Sigmoid colon (tissue), 7 donors: ENCODE measurements around the gene HMGCS1. TPM values are rescaled to one million over a fixed set of nuclear protein-coding genes. Genes with fewer than 3 reads are reported as not detected.
"Not testable (repeated sequence)": the region's sequence is repeated elsewhere in the genome, so short reads cannot be mapped to it uniquely, and the experiment has no call there.

ENCODE experiments used
- DNase-seq: peaks from one replicate; pipeline ENCODE4 v3.0.0-alpha.2; 2019
- H3K27ac ChIP-seq, 4 donors: fragments of 200-600 bp; sonication (generic); one replicate each; pipeline ENCODE4 v1.5.1; 2016 to 2019; ENCODE audit warnings: mild to moderate bottlenecking in 1 of 4
- H3K27me3 ChIP-seq, 3 donors: fragments of 200-600 bp; sonication (generic); one replicate each; pipeline ENCODE4 v1.5.1; 2019; ENCODE audit warnings: mild to moderate bottlenecking in 1 of 3
- H3K36me3 ChIP-seq, 4 donors: fragments of 200-600 bp; sonication (generic); one replicate each; pipeline ENCODE4 v1.5.1; 2016 to 2019
- H3K4me1 ChIP-seq, 4 donors: fragments of 200-600 bp; sonication (generic); one replicate each; pipeline ENCODE4 v1.5.1; 2017 to 2019
- H3K4me3 ChIP-seq, 4 donors: fragments of 200-600 bp; sonication (generic); one replicate each; pipeline ENCODE4 v1.5.1; 2017 to 2019; ENCODE audit warnings: mild to moderate bottlenecking in 2 of 4, moderate library complexity in 1 of 4
- H3K9me3 ChIP-seq, 4 donors: fragments of 200-600 bp in 3 of 4; sonication (generic) in 3 of 4; one replicate each; pipeline versions ENCODE4 v1.5.1 to v1.6.1; 2013 to 2019
- EP300 ChIP-seq, 4 donors: sonication (generic); formaldehyde crosslinking; IDR thresholded peaks; one replicate each; pipeline ENCODE4 v1.6.1; 2017; ENCODE audit warnings: antibody characterized with exemption in 4 of 4
- POLR2A ChIP-seq, 2 donors: fragments of 450-650 bp; IDR thresholded peaks; one replicate each; pipeline ENCODE4 v1.6.1; 2016; ENCODE audit warnings: antibody characterized with exemption in 2 of 2, mild to moderate bottlenecking in 2 of 2, moderate library complexity in 2 of 2
- POLR2AphosphoS5 ChIP-seq, 4 donors: sonication (generic); formaldehyde crosslinking; IDR thresholded peaks; one replicate each; pipeline ENCODE4 v1.6.1; 2017; ENCODE audit warnings: antibody characterized with exemption in 4 of 4
- WGBS, 2 donors: extraction: QIAGEN DNeasy Blood & Tissue Kit; methylation state at CpG; one replicate each; pipeline ENCODE4 v1.1.7; 2013; 5-methylcytosine and 5-hydroxymethylcytosine counted together
- intact Hi-C: fragments of 100-400 bp; cut with DNase I; formaldehyde crosslinking; loops from one replicate; pipeline ENCODE4 v1.15.1; 2023
- polyA plus RNA-seq, 3 donors: library from polyadenylated mRNA; stranded (reverse); fragments of 200-250 nt; gene quantifications; one replicate each; pipeline ENCODE4 v1.2.3, GENCODE V29; 2013
- total RNA-seq, 4 donors: library from RNA; depleted of rRNA; stranded (reverse); fragments of >200 nt; gene quantifications; one replicate each; pipeline ENCODE4 v1.1.0, GENCODE V29; 2016
- TF ChIP-seq, protein P1 (sequence below), 4 experiments: fragments of 450-650 bp in 3 of 4; fragments of 200-600 bp in 1 of 4; IDR thresholded peaks; one replicate each; pipeline ENCODE4 v1.5.1; 2016 to 2019; ENCODE audit warnings: antibody characterized with exemption in 4 of 4, mild to moderate bottlenecking in 3 of 4, moderate library complexity in 2 of 4
- donor health status: healthy with polysubstance abuse.
- donor health status: Bipolar disorder and iron deficiency.
- donor health status: healthy.

Gene HMGCS1
- total and polyA plus RNA-seq, 7 donors, result 13.0 to 132 (median 20.7) TPM

DNA sequence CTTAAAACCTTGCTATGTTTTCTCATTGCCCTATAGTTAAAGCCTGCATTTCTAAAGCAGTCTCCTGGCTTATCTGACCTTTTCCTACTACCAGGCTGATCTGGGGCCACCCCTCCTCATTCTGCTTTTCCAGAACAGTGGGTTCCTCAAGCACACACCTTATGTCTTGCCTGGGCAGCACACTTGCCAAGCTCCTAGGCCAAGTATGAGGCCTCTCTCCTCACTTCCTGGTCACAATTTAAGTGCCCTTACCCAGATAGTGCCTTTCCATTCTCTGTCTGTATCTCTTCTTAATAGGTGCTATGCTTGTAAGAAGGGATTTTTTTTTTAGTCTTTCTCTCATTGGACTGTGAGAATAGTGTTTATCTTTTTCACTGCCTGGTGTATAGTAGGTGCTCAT lies 39.7 kb downstream of the HMGCS1 start:
- DNase-seq, result no peak
- intact Hi-C loops, result no loop called here
- Histone ChIP-seq H3K4me1 (no peaks in the 10 kb centered on the region), H3K27me3 (no peaks in the 10 kb centered on the region), H3K27ac (no peak overlapping the region), H3K9me3 (peaks cover 0 to 3% (median 0%) of the 10 kb centered on the region in 4 donors), H3K4me3 (no peak overlapping the region), H3K36me3 (no peaks in the 10 kb centered on the region)
- no peak for TF ChIP-seq POLR2A (IDR thresholded peaks at IDR 0.05)
- TF ChIP-seq, protein P1, sequence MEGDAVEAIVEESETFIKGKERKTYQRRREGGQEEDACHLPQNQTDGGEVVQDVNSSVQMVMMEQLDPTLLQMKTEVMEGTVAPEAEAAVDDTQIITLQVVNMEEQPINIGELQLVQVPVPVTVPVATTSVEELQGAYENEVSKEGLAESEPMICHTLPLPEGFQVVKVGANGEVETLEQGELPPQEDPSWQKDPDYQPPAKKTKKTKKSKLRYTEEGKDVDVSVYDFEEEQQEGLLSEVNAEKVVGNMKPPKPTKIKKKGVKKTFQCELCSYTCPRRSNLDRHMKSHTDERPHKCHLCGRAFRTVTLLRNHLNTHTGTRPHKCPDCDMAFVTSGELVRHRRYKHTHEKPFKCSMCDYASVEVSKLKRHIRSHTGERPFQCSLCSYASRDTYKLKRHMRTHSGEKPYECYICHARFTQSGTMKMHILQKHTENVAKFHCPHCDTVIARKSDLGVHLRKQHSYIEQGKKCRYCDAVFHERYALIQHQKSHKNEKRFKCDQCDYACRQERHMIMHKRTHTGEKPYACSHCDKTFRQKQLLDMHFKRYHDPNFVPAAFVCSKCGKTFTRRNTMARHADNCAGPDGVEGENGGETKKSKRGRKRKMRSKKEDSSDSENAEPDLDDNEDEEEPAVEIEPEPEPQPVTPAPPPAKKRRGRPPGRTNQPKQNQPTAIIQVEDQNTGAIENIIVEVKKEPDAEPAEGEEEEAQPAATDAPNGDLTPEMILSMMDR (IDR thresholded peaks at IDR 0.05), result no peak
- no peak for TF ChIP-seq POLR2AphosphoS5 (IDR thresholded peaks at IDR 0.05)
- TF ChIP-seq EP300 (IDR thresholded peaks at IDR 0.05), result no peak

DNA sequence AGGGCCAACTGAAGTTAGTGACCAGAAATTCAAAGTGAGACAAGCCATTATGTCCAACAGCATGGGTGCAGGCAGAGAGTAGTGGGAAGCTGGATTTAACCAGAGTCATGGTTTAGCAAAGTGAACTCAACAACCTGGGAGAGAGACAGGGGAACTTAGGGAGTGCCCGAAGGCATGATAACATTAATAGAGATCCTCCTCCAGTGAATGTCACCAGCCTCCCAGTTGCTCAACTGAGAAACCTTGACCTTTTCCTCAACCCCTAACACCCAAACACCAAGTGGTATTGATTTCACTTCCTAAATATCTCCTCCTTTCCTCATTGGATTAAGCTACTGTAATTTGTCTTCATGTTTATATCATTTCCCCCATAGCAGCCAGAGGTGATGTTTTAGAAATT lies 42.6 kb downstream of the HMGCS1 start:
- H3K4me3 ChIP-seq, result no peak overlapping the region
- H3K9me3 ChIP-seq, result peaks cover 0 to 3% (median 0%) of the 10 kb centered on the region in 4 donors
- H3K4me1 ChIP-seq, result no peaks in the 10 kb centered on the region
- TF ChIP-seq, protein P1 (IDR thresholded peaks at IDR 0.05), result no peak
- TF ChIP-seq POLR2AphosphoS5 (IDR thresholded peaks at IDR 0.05), result no peak
- no peak overlapping the region for H3K27ac ChIP-seq
- WGBS, 2 donors, result 83 to 91% methylated on average over 1 of the region's 1 CpG
- no peak for DNase-seq
- H3K27me3 ChIP-seq, result no peaks in the 10 kb centered on the region
- intact Hi-C loops, result no loop called here
- H3K36me3 ChIP-seq, result no peaks in the 10 kb centered on the region

DNA sequence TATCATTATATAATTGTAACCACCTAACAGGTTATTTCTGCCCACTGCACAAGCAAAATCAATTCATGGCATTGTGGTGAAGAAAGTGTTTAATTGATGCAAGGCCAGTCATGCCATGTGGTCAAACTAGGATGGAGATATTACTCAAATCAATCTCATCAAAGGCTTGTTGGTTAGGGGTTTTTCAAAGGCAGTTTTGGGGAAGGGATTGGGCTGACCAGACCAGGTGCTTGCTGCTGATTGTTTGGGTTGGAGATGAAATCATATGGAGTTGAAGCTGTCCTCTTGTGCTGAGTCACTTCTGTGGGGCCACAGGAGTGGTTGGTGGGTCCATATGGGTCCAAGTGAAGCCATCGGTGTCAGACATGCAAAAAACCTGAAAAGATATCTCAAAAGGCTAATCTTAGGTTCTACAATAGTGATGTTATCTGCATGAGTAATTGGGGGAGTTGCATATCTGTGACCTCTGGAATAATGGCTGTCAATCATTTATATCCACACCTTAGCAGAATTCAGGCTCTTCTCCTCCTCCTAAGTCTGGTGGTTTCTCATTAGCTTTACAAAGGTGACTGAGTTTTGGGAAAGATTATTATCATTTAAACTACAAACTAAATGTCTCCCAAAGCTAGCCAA lies 44.9 kb downstream of the HMGCS1 start:
- H3K36me3 ChIP-seq, result no peaks in the 10 kb centered on the region
- H3K27ac ChIP-seq, result no peak overlapping the region
- DNase-seq, result no peak
- 89 to 96% methylated on average over 1 of the region's 1 CpG for WGBS, 2 donors
- H3K4me1 ChIP-seq, result no peaks in the 10 kb centered on the region
- H3K9me3 ChIP-seq, result peaks cover 0 to 3% (median 0%) of the 10 kb centered on the region in 4 donors
- intact Hi-C loops, result no loop called here
- TF ChIP-seq, protein P1 (IDR thresholded peaks at IDR 0.05), result no peak
- no peak for TF ChIP-seq POLR2A (IDR thresholded peaks at IDR 0.05)
- TF ChIP-seq POLR2AphosphoS5 (IDR thresholded peaks at IDR 0.05), result no peak
- TF ChIP-seq EP300 (IDR thresholded peaks at IDR 0.05), result no peak
- H3K4me3 ChIP-seq, result no peak overlapping the region
- no peaks in the 10 kb centered on the region for H3K27me3 ChIP-seq

DNA sequence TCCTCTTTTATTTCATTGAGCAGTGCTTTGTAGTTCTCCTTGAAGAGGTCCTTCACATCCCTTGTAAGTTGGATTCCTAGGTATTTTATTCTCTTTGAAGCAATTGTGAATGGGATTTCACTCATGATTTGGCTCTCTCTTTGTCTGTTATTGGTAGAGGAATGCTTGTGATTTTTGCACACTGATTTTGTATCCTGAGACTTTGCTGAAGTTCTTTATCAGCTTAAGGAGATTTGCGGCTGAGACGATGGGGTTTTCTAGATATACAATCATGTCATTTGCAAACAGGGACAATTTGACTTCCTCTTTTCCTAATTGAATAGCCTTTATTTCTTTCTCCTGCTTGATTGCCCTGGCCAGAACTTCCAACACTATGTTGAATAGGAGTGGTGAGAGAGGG lies 50.9 kb downstream of the HMGCS1 start:
- H3K27ac ChIP-seq, H3K4me1 ChIP-seq, H3K36me3 ChIP-seq, H3K9me3 ChIP-seq, DNase-seq, intact Hi-C loops, H3K27me3 ChIP-seq, H3K4me3 ChIP-seq: not testable (repeated sequence)
- WGBS, 2 donors, result 84 to 92% methylated on average over 2 of the region's 2 CpGs

DNA sequence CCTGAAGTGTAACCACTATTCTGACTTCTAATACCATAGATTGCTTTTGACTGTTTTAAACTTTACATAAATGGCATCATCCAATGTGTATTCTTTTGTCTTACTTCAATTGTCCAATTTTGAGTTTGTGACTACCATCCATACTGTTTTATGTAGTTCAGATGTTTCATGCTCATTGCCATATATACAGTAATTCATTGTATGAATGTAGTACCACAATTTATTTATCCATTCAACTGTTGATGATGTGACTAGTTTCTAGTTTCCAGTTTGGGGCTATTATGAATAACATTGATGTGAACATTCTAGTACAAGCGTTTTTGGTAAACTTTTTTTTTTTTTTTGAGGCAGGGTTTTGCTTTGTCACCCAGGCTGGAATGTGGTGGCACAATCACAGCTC lies 55.1 kb downstream of the HMGCS1 start:
- no peaks in the 10 kb centered on the region for H3K36me3 ChIP-seq
- H3K27me3 ChIP-seq, result no peaks in the 10 kb centered on the region
- H3K4me3 ChIP-seq, result no peak overlapping the region
- H3K4me1 ChIP-seq, result no peaks in the 10 kb centered on the region
- H3K27ac ChIP-seq, result no peak overlapping the region
- WGBS, 2 donors, result 79 to 87% methylated on average over 1 of the region's 1 CpG
- intact Hi-C loops, result no loop called here
- no peaks in the 10 kb centered on the region for H3K9me3 ChIP-seq
- DNase-seq, result no peak
- TF ChIP-seq POLR2A (IDR thresholded peaks at IDR 0.05) (no peak), POLR2AphosphoS5 (IDR thresholded peaks at IDR 0.05) (no peak), EP300 (IDR thresholded peaks at IDR 0.05) (no peak)
- TF ChIP-seq, protein P1 (IDR thresholded peaks at IDR 0.05), result no peak
